ENCODE measurements around the gene ENPP3.

DNA sequence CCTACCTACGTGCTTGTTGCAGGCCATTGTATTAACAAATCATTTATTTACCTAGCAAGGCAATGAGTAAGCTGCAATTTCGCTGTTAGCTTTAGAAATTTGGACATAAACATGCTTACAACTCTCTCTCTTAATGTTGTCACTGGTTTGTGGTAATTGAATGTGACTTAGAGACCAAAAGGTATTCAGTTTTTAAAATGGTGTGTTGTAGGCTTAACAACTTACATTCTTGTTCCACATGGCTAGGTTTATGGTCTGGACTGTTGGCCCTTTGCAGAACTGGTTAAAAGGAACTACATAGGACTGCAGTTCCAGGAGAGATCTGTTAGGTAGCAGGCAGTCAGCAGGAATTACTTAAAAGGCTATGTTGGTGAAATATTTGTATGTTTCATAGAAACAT lies 84.1 kb downstream of the ENPP3 start:
- no peak for TF ChIP-seq POLR2A (IDR thresholded peaks at IDR 0.05)
- TF ChIP-seq, protein P1, sequence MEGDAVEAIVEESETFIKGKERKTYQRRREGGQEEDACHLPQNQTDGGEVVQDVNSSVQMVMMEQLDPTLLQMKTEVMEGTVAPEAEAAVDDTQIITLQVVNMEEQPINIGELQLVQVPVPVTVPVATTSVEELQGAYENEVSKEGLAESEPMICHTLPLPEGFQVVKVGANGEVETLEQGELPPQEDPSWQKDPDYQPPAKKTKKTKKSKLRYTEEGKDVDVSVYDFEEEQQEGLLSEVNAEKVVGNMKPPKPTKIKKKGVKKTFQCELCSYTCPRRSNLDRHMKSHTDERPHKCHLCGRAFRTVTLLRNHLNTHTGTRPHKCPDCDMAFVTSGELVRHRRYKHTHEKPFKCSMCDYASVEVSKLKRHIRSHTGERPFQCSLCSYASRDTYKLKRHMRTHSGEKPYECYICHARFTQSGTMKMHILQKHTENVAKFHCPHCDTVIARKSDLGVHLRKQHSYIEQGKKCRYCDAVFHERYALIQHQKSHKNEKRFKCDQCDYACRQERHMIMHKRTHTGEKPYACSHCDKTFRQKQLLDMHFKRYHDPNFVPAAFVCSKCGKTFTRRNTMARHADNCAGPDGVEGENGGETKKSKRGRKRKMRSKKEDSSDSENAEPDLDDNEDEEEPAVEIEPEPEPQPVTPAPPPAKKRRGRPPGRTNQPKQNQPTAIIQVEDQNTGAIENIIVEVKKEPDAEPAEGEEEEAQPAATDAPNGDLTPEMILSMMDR (IDR thresholded peaks at IDR 0.05), result no peak
- TF ChIP-seq POLR2AphosphoS5 (IDR thresholded peaks at IDR 0.05), result no peak
